GM12873 (cell line): Measurements from ENCODE around the gene DOHH.

Experiments
- CTCF ChIP-seq: IDR thresholded peaks from 2 replicates; pipeline ENCODE4 v1.5.1; 2012; ENCODE audit warnings: low read depth, mild to moderate bottlenecking, moderate library complexity, low read length, control low read depth; ENCODE audit not compliant: insufficient read depth; ENCODE audit errors: missing control alignments

DOHH gene

GRCh38 chr19:3481241-3482090 lies 19.0 kb downstream of the DOHH start:
- TF ChIP-seq CTCF, result no peak

GRCh38 chr19:3480383-3481091 lies 19.9 kb downstream of the DOHH start, which contains the start of gene SMIM24:
SMIM24 (minus strand) TSS chr19:3480525; CDS start chr19:3480463, 62 bp downstream.
- TF ChIP-seq CTCF, result no peak

GRCh38 chr19:3479834-3480215 lies 20.6 kb downstream of the DOHH start:
- TF ChIP-seq CTCF, result no peak

GRCh38 chr19:3479177-3479833 lies 21.2 kb downstream of the DOHH start:
- no peak for TF ChIP-seq CTCF

GRCh38 chr19:3478409-3479176 lies 21.9 kb downstream of the DOHH start:
- TF ChIP-seq CTCF, result no peak

- no peak for TF ChIP-seq CTCF
These were observed 22.5 kb downstream of the DOHH start for GRCh38 chr19:3477951-3478350.

GRCh38 chr19:3477506-3477905 lies 23.0 kb downstream of the DOHH start:
- no peak for TF ChIP-seq CTCF
